CD4-positive, alpha-beta T cell treated with Interleukin-15 for 4 hours (primary cell): ENCODE data around the gene SLC39A11.
"Not testable (repeated sequence)": the region's sequence is repeated elsewhere in the genome, so short reads cannot be mapped to it uniquely, and the experiment has no call there.

Source experiments
- DNase-seq: peaks from one replicate; pipeline ENCODE4 v3.0.0-alpha.2; 2020; ENCODE audit warnings: low spot score

SLC39A11 gene

DNA sequence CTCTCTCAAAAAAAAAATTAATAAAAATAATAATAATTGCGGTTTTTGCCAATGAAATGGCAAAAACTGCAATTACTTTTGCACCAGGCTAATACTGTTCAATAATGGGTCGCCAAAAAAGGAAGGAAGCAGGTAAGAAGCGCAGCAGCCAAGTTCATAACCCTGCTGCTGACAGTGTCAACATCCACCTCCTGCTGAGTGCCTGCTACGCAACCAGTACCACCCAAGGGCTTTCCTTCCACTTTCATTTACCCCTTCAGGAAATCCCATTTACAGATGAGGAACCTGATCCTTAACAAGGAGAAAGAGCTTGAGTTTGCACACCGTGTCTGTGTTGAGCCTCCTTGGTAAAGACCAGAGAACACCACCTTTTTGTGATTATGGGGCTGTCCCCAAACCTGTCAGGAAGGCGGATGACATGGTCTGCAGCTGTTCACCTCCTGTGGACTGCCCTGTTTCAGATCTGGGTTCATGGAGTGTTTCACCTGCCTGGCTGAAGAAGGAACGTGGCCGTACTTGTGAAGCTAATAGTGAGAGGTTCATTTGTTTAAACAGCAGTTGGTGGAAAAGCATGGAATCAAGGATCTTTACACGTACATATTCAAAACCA is 378.0 kb downstream of the SLC39A11 start:
- DNase-seq, result no peak

- no peak for DNase-seq
These were observed 378.8 kb downstream of the SLC39A11 start for GRCh38 chr17:72713701-72714100.

DNA sequence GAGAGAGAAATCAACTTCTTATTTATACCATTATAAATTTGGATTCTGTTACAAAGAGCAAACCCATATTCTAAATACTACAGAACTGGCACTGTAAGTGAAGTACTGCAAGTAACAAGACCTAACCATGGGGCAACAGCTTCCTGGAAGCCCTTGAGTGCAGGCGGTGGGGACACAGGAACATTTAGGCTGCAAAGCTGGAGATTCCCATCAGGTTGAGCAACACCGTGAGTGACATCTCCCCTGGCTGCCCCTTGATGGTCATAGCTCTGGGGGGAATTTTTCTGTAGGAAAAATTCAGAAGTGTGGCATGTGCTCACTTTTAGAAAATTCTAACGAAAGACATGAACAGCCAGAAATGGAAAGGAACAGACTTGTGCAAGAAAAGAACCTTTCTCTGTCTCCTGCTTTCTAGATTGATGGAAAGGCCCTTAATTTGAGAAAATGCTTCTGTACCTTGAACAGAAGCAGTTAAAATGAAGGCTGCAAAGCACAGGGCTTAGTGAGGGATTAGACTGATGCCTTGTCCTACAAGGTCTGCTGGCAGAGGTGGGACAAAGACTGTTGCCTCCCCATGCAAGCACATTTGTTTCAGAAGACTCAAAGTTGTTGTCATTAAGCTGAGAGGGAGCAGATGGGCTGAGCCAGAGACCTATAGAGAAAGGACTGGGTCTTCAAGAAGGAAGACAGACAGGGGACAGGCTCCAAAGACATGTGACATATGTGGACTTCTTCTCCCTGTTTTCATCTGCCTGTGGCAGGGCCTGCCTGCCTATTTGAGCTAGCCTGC is 380.8 kb downstream of the SLC39A11 start:
- DNase-seq, result no peak

DNA sequence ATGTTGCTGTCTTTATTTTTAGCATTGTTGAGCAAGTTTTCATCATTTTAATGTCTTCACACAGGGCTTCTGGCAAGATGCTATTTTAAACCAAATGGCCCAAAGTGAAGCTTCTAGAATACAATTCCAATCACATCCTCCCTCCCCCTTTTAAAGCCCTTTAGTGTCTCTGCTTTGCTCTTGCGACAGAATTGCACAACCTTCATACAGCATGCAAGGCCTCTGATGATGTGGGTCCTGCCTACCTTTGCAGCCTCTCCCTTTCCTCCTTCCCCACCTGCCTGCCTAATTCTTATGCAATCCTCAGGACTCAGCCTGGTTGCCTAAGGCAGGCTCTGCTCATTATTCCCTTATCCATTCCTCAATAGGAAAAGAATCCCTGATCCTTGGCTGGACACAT is 381.7 kb downstream of the SLC39A11 start:
- no peak for DNase-seq

DNA sequence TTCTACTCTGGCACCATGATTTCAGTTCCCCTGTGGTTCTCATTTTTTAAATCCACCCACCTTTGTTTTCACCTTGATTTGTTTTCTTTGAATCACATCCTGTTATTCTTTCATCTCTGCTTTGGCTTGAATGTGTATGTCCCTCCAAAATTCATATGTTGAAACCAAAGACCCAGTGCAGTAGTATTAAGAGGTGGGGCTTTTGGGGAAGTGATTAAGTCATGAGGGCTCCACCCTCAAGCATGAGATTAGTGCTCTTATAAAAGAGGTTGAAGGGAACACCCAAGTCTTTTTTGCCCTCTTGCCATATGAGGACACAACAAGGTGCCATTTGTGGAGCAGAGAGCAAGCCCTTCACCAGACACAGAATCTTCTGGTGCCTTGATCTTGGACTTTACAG is 382.3 kb downstream of the SLC39A11 start:
- no peak for DNase-seq

DNA sequence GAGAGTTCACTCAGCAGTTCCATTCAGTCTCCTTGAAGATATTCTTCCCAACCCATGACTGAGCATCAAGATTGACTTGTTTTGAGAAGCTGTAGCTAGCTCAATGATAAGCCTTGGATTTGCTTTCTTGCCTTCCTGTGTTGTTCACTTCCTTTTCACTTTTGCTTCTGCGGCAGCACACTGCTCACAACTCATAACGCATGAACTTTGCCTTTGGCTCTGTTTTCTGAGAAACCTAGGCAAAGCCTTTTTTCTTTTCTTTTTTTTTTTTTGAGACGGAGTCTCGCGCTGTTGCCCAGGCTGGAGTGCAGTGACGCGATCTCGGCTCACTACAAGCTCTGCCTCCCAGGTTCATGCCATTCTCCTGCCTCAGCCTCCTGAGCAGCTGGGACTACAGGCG is 383.8 kb downstream of the SLC39A11 start:
- DNase-seq, result not testable (repeated sequence)

GRCh38 chr17:72707881-72708280 is 384.6 kb downstream of the SLC39A11 start:
- DNase-seq, result no peak

DNA sequence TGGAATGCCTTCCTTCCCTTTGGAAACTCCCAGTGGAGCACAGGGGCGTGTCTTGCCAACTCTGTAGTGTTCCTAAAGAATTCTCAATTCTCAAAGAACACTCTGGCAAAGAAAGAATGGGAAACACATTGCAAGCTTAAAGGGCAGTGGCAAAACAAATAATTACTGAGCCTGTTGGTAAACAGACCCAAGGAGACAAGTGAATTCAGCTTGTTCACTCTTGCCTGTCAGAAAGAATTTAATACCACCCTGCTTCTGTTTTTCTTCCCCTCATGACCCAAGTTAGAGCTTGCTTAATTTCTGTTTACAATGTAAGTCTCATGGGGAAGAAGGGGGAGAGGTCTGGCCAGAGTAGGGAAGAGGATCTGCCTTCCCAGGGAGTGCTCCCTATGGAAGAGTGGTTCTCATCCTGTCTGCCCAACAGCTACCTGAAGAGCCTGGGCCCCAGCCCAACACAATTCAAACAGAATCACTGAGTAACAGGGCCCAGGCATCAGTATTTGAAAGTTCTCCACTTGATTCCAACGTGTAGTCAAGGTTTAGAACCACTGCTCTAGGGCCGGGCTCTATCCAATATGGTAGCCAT is 386.0 kb downstream of the SLC39A11 start:
- DNase-seq, result no peak

DNA sequence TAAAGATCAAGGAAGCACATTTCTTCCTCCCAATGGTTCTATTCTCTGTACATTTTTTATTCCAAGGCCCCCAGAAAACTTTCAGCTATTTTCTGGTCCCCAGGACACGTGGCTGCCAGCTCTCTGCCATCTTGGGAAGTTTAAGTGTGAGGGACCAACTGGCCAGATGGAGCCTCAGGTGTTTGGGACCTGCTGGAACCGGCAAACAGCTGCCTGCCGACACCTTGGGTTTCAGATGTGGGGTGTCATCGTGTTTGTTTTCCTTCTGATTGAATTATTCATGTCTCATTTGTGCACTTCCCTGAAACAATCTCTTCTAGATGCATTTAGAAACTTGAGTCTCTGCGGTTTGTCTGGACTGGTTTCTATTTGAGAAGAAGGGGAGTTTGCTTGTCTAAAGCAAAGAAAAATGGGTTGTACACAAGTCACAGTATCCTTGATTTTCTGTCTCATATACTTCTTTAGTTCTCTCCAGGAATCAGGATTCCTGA is 386.5 kb downstream of the SLC39A11 start:
- DNase-seq, result no peak

DNA sequence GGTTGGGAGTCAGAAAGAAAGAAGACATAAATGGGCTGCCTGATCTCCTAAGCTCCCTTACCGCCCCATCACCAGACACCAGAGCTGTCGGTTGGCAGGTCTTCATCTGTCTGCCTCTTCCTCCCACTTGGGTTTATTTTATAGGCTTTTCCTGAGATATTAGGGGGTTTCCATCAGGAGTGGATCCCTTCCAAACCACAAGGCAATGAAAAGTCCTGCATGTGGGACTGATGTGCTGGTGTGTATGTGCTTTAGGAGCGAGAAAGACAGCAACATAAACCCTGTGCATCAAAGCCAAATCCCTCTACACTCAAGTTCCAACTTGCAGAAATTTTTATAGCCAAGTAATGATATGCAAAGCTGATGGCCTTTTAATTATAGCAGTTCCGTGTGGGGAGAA is 389.5 kb downstream of the SLC39A11 start:
- DNase-seq, result no peak

- DNase-seq, result no peak
These were observed 390.3 kb downstream of the SLC39A11 start for GRCh38 chr17:72702136-72702735.

GRCh38 chr17:72700226-72700625 is 392.3 kb downstream of the SLC39A11 start:
- DNase-seq, result no peak

GRCh38 chr17:72699545-72699944 is 392.9 kb downstream of the SLC39A11 start:
- DNase-seq, result no peak

- no peak for DNase-seq
These were observed 394.8 kb downstream of the SLC39A11 start for GRCh38 chr17:72697602-72698146.

GRCh38 chr17:72696721-72697120 is 395.8 kb downstream of the SLC39A11 start:
- no peak for DNase-seq

GRCh38 chr17:72696156-72696555 is 396.3 kb downstream of the SLC39A11 start:
- DNase-seq, result no peak

DNA sequence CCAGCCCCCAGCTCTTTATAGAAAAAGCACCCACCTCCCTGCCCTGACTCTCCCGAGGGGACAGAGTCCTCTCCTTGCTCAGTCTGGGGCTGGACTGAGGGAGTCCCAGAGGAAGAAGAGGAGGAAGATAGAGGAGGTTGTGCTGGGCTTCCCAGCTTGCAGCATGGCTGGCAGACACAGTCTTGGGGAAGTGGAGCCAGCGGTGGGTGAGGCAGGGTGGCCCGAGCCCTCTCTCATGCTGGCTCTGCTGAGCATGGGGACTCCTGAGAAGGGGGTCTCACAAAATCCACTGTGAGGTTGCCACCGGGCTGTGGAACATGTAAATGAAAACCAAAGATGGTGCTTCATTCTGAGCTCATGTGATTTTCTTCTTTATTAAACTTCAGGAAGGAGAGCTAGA is 398.5 kb downstream of the SLC39A11 start:
- DNase-seq, result no peak

GRCh38 chr17:72693151-72693878 is 399.2 kb downstream of the SLC39A11 start:
- DNase-seq, result no peak

DNA sequence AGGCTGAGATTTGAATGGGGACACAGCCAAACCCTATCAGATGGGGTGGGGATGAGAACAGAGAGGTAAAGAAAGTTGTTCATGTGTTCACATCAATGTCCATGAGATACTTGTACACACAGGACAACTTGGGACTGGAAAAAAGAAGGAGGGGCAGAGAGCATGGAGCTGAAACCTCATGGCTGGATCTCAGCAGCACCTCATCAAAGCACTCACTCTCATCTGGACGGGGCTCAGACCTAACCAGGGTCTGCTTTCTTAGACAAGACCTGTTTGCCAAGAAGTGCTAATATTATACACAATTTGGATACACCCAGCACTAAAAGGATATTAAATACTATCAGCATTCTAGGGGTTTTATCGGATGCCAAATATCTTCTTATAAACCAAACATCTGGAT is 399.8 kb downstream of the SLC39A11 start:
- DNase-seq, result no peak

DNA sequence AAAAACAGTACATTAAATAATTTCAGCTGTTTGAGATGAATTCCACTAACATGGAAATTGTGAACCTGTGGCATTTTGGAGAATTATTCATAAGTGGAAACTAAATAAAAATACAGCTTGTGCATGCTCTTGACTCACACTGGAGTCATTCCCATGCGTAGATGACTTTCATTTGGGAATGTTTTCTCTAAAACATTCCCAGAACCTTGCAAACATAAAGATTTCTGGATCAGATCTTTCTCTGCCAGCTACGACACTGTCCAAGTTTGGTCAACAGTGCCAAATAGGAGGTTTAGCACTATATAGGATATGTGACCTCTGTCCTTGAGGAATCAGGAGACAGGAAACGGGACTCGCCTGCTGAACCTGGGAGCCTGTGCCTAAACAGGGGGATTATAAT is 400.9 kb downstream of the SLC39A11 start:
- DNase-seq, result no peak

DNA sequence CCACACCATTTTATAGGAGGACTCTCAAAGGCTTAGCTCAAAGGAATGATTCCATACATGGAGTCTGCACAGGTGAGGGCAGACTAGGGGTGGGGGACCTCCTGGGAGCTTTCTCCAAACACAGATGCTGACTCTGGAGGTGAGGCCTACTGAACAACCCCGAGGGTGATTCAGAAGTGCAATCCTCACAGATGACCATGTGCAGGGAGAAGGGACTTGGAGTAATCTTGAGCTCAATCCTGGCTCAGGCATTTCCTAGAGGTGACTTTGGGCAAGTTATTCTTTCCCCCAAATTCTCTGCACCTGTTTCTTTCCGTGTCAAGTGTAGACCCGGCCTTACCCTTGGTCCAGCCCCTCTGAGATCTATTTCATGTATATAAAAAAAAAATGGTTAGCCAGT is 401.5 kb downstream of the SLC39A11 start:
- no peak for DNase-seq

DNA sequence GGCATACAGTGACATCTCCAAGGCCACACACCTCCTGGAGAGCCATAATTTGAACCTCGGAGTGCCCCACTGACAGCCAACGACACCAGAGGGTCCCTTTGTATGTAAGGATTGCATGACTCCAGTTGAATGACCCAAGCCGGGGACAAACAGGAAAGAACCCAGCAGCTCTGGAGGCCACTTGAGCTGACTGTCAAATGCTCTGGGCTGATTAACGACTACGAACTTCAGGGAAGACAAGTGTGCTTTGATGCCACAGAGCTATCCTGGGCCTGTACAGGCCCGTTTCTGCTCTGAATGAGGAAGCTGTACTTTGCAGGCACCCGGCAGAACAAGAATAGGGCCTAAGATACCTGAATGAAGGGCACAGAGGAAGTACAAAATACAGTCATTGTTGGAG is 404.6 kb downstream of the SLC39A11 start:
- DNase-seq, result no peak
